Measurements from ENCODE around the gene RFPL4AL1.

RFPL4AL1 gene

DNA sequence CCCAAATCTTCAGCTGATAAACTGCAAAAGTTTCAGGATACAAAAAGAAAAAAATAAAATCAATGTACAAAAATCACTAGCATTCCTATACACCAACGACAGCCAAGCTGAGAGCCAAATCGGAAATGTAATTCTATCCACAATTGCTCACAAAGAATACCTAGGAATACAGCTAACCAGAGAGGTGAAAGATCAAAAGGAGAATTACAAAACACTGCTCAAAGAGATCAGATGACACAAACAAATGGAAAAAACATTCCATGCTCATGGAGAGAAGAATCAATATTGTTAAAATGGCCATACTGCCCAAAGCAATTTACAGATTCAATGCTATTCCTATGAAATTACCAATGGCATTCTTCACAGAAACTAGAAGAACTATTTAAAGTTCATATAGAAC, 33.4 kb downstream of the RFPL4AL1 start:
- no peak for DNase-seq (ENCODE audit: low read depth in 1 of 2, low spot score in 1 of 2)
- no peak overlapping the region for H3K4me3 ChIP-seq (replicated peaks; ENCODE audit: insufficient read depth, low read length)
- TF ChIP-seq GABPA (IDR thresholded peaks at IDR 0.05; ENCODE audit: low read depth) = no peak
- TF ChIP-seq POLR2AphosphoS5 (IDR thresholded peaks at IDR 0.05; ENCODE audit: low read depth) = no peak
- no peak for TF ChIP-seq REST (IDR thresholded peaks at IDR 0.05; ENCODE audit: insufficient replicate concordance, low read depth)
- TF ChIP-seq, protein P1, sequence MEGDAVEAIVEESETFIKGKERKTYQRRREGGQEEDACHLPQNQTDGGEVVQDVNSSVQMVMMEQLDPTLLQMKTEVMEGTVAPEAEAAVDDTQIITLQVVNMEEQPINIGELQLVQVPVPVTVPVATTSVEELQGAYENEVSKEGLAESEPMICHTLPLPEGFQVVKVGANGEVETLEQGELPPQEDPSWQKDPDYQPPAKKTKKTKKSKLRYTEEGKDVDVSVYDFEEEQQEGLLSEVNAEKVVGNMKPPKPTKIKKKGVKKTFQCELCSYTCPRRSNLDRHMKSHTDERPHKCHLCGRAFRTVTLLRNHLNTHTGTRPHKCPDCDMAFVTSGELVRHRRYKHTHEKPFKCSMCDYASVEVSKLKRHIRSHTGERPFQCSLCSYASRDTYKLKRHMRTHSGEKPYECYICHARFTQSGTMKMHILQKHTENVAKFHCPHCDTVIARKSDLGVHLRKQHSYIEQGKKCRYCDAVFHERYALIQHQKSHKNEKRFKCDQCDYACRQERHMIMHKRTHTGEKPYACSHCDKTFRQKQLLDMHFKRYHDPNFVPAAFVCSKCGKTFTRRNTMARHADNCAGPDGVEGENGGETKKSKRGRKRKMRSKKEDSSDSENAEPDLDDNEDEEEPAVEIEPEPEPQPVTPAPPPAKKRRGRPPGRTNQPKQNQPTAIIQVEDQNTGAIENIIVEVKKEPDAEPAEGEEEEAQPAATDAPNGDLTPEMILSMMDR (IDR thresholded peaks at IDR 0.05; ENCODE audit: insufficient read depth, low read length) = no peak
- no peak overlapping the region for H3K27ac ChIP-seq (replicated peaks)
- no peaks in the 10 kb centered on the region for H3K27me3 ChIP-seq (ENCODE audit: insufficient read depth, poor library complexity, severe bottlenecking)

GRCh38 chr19:55809381-55810058, 40.6 kb downstream of the RFPL4AL1 start:
- H3K27ac ChIP-seq (replicated peaks) = no peak overlapping the region
- no peaks in the 10 kb centered on the region for H3K27me3 ChIP-seq (ENCODE audit: insufficient read depth, poor library complexity, severe bottlenecking)
- no peak overlapping the region for H3K4me3 ChIP-seq (replicated peaks; ENCODE audit: insufficient read depth, low read length)
- peak; percentile 50 to 79 for DNase-seq (ENCODE audit: low read depth in 1 of 2, low spot score in 1 of 2)
- TF ChIP-seq POLR2AphosphoS5 (IDR thresholded peaks at IDR 0.05; ENCODE audit: low read depth) = no peak
- TF ChIP-seq, protein P1 (IDR thresholded peaks at IDR 0.05; ENCODE audit: insufficient read depth, low read length) = peak; percentile 25

DNA sequence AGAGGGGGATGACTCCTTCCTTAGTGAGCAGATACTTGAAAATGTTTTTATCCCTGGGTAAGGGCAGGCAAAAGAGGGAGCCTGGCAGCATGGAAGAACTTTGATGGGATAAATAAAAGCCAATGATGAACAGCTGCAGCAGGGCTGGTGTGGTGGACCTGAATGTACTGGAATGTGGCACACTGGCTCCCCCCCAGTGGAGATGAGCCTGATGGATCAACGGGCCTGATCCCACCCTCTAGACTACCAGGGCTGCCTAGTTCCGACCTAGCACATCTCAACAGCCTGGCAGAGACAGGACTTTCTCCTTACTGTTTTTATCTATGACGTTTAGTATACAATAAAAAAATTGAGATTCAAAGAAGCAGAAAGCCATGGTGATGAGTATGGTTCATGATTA, 42.4 kb downstream of the RFPL4AL1 start:
- Histone ChIP-seq H3K27me3 (ENCODE audit: insufficient read depth, poor library complexity, severe bottlenecking) (no peaks in the 10 kb centered on the region), H3K4me3 (replicated peaks; ENCODE audit: insufficient read depth, low read length) (no peak overlapping the region), H3K27ac (replicated peaks) (no peak overlapping the region)
- no peak for TF ChIP-seq REST (IDR thresholded peaks at IDR 0.05; ENCODE audit: insufficient replicate concordance, low read depth)
- TF ChIP-seq, protein P1 (IDR thresholded peaks at IDR 0.05; ENCODE audit: insufficient read depth, low read length) = no peak
- no peak for TF ChIP-seq POLR2AphosphoS5 (IDR thresholded peaks at IDR 0.05; ENCODE audit: low read depth)
- no peak for TF ChIP-seq GABPA (IDR thresholded peaks at IDR 0.05; ENCODE audit: low read depth)
- TF ChIP-seq SPI1 (IDR thresholded peaks at IDR 0.05; ENCODE audit: borderline replicate concordance, low read depth) = no peak
- DNase-seq (ENCODE audit: low read depth in 1 of 2, low spot score in 1 of 2) = no peak

DNA sequence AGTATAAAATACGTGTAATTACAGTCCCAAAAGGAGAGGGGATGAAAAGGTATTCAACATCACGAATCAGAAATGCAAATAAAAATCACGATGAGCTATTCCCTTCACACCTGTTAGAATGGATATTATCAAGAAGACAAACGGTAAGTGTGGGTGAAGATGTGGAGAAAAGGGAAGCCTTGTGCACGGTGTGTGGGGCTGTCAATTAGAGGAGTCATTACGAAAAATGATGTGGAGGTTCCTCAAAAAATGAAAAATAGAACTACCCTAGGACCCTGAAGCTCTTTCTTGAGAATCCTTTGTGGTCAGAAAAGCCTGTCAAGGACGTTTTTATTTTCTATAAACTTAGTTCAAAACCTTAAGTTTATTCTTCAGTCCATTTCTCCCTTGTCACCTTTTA, 43.5 kb downstream of the RFPL4AL1 start:
- Histone ChIP-seq H3K4me3 (replicated peaks; ENCODE audit: insufficient read depth, low read length) (no peak overlapping the region), H3K27me3 (ENCODE audit: insufficient read depth, poor library complexity, severe bottlenecking) (no peaks in the 10 kb centered on the region), H3K27ac (replicated peaks) (no peak overlapping the region)
- no peak for DNase-seq (ENCODE audit: low read depth in 1 of 2, low spot score in 1 of 2)
- TF ChIP-seq GABPA (IDR thresholded peaks at IDR 0.05; ENCODE audit: low read depth) (no peak), POLR2AphosphoS5 (IDR thresholded peaks at IDR 0.05; ENCODE audit: low read depth) (no peak), REST (IDR thresholded peaks at IDR 0.05; ENCODE audit: insufficient replicate concordance, low read depth) (no peak), SPI1 (IDR thresholded peaks at IDR 0.05; ENCODE audit: borderline replicate concordance, low read depth) (no peak)
- TF ChIP-seq, protein P1 (IDR thresholded peaks at IDR 0.05; ENCODE audit: insufficient read depth, low read length) = no peak

Data from HL-60 (cell line).